Kidney (tissue), 14 donors: ENCODE data around the gene FAM171A1. TPM values are rescaled to one million over a fixed set of nuclear protein-coding genes. Genes with fewer than 3 reads are reported as not detected.
A peak's percentile ranks its signal among the peaks of the same experiment; 100 is the strongest.

Experiments
- DNase-seq, 5 donors: peaks; one replicate each; pipeline ENCODE4 v3.0.0-alpha.2; 2013 to 2020
- FAIRE-seq: peaks from 2 replicates; lab custom pipeline; 2012; peaks lifted over from hg19 to GRCh38; lab: Jason Lieb, UNC
- H3K27ac ChIP-seq, 2 donors: one replicate each; pipeline ENCODE4 v1.7.0; 2013; ENCODE audit warnings: low read depth in 2 of 2, low read length in 2 of 2, inconsistent platforms in 1 of 2
- H3K27me3 ChIP-seq: one replicate; pipeline ENCODE4 v1.7.1; 2013; ENCODE audit warnings: low read length, inconsistent platforms; ENCODE audit not compliant: control insufficient read depth, insufficient read depth
- H3K36me3 ChIP-seq, 3 donors: one replicate each; pipeline versions ENCODE4 v1.7.0 to v1.7.1; 2013; ENCODE audit warnings: low read length in 3 of 3, control low read depth in 1 of 3, inconsistent platforms in 1 of 3; ENCODE audit not compliant: insufficient read depth in 3 of 3, control insufficient read depth in 2 of 3
- H3K4me1 ChIP-seq, 3 donors: one replicate each; pipeline versions ENCODE4 v1.7.0 to v1.7.1; 2013; ENCODE audit warnings: low read length in 3 of 3, inconsistent platforms in 1 of 3, low read depth in 1 of 3; ENCODE audit not compliant: control insufficient read depth in 2 of 3, insufficient read depth in 2 of 3
- H3K4me3 ChIP-seq, 3 donors: one replicate each; pipeline versions ENCODE4 v1.7.0 to v1.8.1; 2013; ENCODE audit warnings: low read length in 3 of 3, control low read depth in 1 of 3, inconsistent platforms in 1 of 3
- H3K9ac ChIP-seq, 3 donors: one replicate each; pipeline versions ENCODE4 v1.7.0 to v1.7.1; 2013; ENCODE audit warnings: low read length in 3 of 3, control low read depth in 1 of 3, inconsistent platforms in 1 of 3
- H3K9me3 ChIP-seq, 3 donors: one replicate each; pipeline versions ENCODE4 v1.7.0 to v1.7.1; 2013; ENCODE audit warnings: low read length in 3 of 3, control low read depth in 1 of 3, inconsistent platforms in 1 of 3; ENCODE audit not compliant: control insufficient read depth in 2 of 3, insufficient read depth in 1 of 3
- intact Hi-C: fragments of 100-400 bp; cut with DNase I; formaldehyde crosslinking; loops from one replicate; pipeline ENCODE4 v1.11.1; 2022
- polyA plus RNA-seq: library from polyadenylated mRNA; stranded (reverse); fragments of 350-450 nt; fragmentation: Illumina TruSeq; extraction: RNeasy Lipid Tissue Mini Kit (QIAGEN cat#74804); gene quantifications from one replicate; pipeline ENCODE4 v1.2.3, GENCODE V29; 2014; ENCODE audit warnings: low read depth, low replicate concordance; ENCODE audit not compliant: insufficient read depth
- total RNA-seq: library from RNA; stranded (reverse); fragmentation: NEBNext Ultra II Directional; extraction: Animal tissue kit (Norgen Biotek cat#: 25700); gene quantifications from one replicate; pipeline ENCODE4 v1.2.1, GENCODE V29; 2021
- TF ChIP-seq, protein P1 (sequence below): IDR thresholded peaks from 3 replicates; pipeline ENCODE4 v1.5.1; 2012; ENCODE audit warnings: mild to moderate bottlenecking, moderate library complexity, borderline replicate concordance; ENCODE audit not compliant: insufficient read depth; ENCODE audit errors: extremely low read depth
- donor health status: control.
- donor health status: control.
- donor health status: control.
- donor health status: control.
- donor health status: control.
- donor health status: DM: yes; HTN: yes; CAD: no.
- donor health status: Normal renal cell carcinoma (clear cell type).

FAM171A1 gene
- total and polyA plus RNA-seq, 2 donors from 2014 or later = 30.4 to 53.0 TPM

- no peaks in the 10 kb centered on the region for H3K36me3 ChIP-seq
- FAIRE-seq (no peak), DNase-seq (peak in 2 of 5 donors; percentile 43 to 73)
- H3K9ac ChIP-seq = peak overlapping the region in 1 of 3 donors; percentile 20
- H3K27me3 ChIP-seq = no peaks in the 10 kb centered on the region
- H3K27ac ChIP-seq = peak overlapping the region; percentile 9 to 34
- no peaks in the 10 kb centered on the region for H3K9me3 ChIP-seq
- peaks cover 4 to 13% (median 6%) of the 10 kb centered on the region in 3 donors for H3K4me1 ChIP-seq
- intact Hi-C loops = no loop called here
- no peak overlapping the region for H3K4me3 ChIP-seq
- TF ChIP-seq, protein P1, sequence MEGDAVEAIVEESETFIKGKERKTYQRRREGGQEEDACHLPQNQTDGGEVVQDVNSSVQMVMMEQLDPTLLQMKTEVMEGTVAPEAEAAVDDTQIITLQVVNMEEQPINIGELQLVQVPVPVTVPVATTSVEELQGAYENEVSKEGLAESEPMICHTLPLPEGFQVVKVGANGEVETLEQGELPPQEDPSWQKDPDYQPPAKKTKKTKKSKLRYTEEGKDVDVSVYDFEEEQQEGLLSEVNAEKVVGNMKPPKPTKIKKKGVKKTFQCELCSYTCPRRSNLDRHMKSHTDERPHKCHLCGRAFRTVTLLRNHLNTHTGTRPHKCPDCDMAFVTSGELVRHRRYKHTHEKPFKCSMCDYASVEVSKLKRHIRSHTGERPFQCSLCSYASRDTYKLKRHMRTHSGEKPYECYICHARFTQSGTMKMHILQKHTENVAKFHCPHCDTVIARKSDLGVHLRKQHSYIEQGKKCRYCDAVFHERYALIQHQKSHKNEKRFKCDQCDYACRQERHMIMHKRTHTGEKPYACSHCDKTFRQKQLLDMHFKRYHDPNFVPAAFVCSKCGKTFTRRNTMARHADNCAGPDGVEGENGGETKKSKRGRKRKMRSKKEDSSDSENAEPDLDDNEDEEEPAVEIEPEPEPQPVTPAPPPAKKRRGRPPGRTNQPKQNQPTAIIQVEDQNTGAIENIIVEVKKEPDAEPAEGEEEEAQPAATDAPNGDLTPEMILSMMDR = no peak
Observed at GRCh38 chr10:15321431-15322341, 49.4 kb downstream of the FAM171A1 start.

- Histone ChIP-seq H3K4me1 (peaks cover 4 to 15% (median 6%) of the 10 kb centered on the region in 3 donors), H3K27ac (no peak overlapping the region), H3K4me3 (no peak overlapping the region), H3K9me3 (no peaks in the 10 kb centered on the region), H3K36me3 (no peaks in the 10 kb centered on the region), H3K27me3 (no peaks in the 10 kb centered on the region), H3K9ac (no peak overlapping the region)
- DNase-seq (peak in 1 of 5 donors; percentile 15), FAIRE-seq (no peak)
- intact Hi-C loops = no loop called here
- TF ChIP-seq, protein P1 = no peak
Observed at GRCh38 chr10:15320522-15321203, 50.4 kb downstream of the FAM171A1 start.

- Histone ChIP-seq H3K27me3 (no peaks in the 10 kb centered on the region), H3K27ac (no peak overlapping the region), H3K36me3 (no peaks in the 10 kb centered on the region), H3K9me3 (no peaks in the 10 kb centered on the region), H3K9ac (no peak overlapping the region), H3K4me3 (no peak overlapping the region), H3K4me1 (peaks cover 4 to 15% (median 7%) of the 10 kb centered on the region in 3 donors)
- FAIRE-seq (no peak), DNase-seq (no peak)
- intact Hi-C loops = no loop called here
- TF ChIP-seq, protein P1 = no peak
Observed at GRCh38 chr10:15320118-15320517, 51.0 kb downstream of the FAM171A1 start.
